BE2C (cell line): ENCODE data around the gene GRIK1.

Experiments used
- DNase-seq: peaks from one replicate; pipeline ENCODE4 v3.0.0-alpha.2; 2020
- H3K27me3 ChIP-seq: fragments of 250-450 bp; sonication (Bioruptor Pico); 2 replicates; pipeline ENCODE4 v1.5.1; 2020; ENCODE audit warnings: mild to moderate bottlenecking
- H3K36me3 ChIP-seq: fragments of 250-450 bp; sonication (Bioruptor Pico); 2 replicates; pipeline ENCODE4 v1.5.1; 2020; ENCODE audit warnings: mild to moderate bottlenecking
- H3K4me1 ChIP-seq: fragments of 250-450 bp; sonication (Bioruptor Pico); 2 replicates; pipeline ENCODE4 v1.5.1; 2020
- H3K4me3 ChIP-seq: 2 replicates; pipeline ENCODE4 v1.5.1; 2011; ENCODE audit warnings: low read depth, low read length
- H3K9me3 ChIP-seq: fragments of 250-450 bp; sonication (Bioruptor Pico); 2 replicates; pipeline ENCODE4 v1.5.1; 2020
- TF ChIP-seq, protein P1 (sequence below): IDR thresholded peaks from 2 replicates; pipeline ENCODE4 v1.5.1; 2012; ENCODE audit warnings: mild to moderate bottlenecking, low read depth, low read length

GRIK1 gene

GRCh38 chr21:29938776-29939103 lies 1.1 kb downstream of the GRIK1 start:
- Histone ChIP-seq H3K4me3 (no peak overlapping the region), H3K9me3 (no peaks in the 10 kb centered on the region), H3K4me1 (no peaks in the 10 kb centered on the region), H3K27me3 (peaks cover 21% of the 10 kb centered on the region), H3K36me3 (no peaks in the 10 kb centered on the region)
- DNase-seq = no peak
- TF ChIP-seq, protein P1, sequence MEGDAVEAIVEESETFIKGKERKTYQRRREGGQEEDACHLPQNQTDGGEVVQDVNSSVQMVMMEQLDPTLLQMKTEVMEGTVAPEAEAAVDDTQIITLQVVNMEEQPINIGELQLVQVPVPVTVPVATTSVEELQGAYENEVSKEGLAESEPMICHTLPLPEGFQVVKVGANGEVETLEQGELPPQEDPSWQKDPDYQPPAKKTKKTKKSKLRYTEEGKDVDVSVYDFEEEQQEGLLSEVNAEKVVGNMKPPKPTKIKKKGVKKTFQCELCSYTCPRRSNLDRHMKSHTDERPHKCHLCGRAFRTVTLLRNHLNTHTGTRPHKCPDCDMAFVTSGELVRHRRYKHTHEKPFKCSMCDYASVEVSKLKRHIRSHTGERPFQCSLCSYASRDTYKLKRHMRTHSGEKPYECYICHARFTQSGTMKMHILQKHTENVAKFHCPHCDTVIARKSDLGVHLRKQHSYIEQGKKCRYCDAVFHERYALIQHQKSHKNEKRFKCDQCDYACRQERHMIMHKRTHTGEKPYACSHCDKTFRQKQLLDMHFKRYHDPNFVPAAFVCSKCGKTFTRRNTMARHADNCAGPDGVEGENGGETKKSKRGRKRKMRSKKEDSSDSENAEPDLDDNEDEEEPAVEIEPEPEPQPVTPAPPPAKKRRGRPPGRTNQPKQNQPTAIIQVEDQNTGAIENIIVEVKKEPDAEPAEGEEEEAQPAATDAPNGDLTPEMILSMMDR = no peak

GRCh38 chr21:29933088-29933487 lies 6.7 kb downstream of the GRIK1 start:
- Histone ChIP-seq H3K36me3 (no peaks in the 10 kb centered on the region), H3K4me3 (no peak overlapping the region), H3K4me1 (no peaks in the 10 kb centered on the region), H3K27me3 (peaks cover under 1% of the 10 kb centered on the region; the same call in 1 of the 2 replicates), H3K9me3 (no peaks in the 10 kb centered on the region)
- TF ChIP-seq, protein P1 = no peak
- no peak for DNase-seq

DNA sequence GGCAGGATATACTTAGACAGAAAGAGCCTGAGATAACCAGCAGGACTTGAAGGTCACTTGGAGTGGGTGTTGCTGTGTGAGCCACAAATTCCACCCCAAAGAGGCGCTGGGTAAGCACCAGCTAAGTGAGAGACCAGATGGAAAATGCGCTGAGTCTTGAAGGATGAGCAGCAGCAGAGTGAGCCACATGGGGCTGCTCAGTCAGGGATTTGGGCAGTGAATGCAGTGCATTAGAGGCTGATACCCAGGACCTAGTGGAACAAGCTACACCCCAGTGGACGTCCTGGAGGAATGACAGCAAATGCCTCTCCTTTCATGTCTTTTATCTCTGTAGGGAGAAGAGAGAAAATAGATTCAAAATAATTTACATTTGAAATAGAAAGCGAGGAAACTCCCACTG lies 11.3 kb downstream of the GRIK1 start:
- DNase-seq = no peak
- Histone ChIP-seq H3K36me3 (no peaks in the 10 kb centered on the region), H3K4me3 (no peak overlapping the region), H3K9me3 (no peaks in the 10 kb centered on the region), H3K4me1 (no peaks in the 10 kb centered on the region), H3K27me3 (no peaks in the 10 kb centered on the region)
- TF ChIP-seq, protein P1 = no peak

- no peaks in the 10 kb centered on the region for H3K27me3 ChIP-seq
- TF ChIP-seq, protein P1 = no peak
- H3K4me1 ChIP-seq = no peaks in the 10 kb centered on the region
- no peak for DNase-seq
- no peaks in the 10 kb centered on the region for H3K36me3 ChIP-seq
- no peaks in the 10 kb centered on the region for H3K9me3 ChIP-seq
- H3K4me3 ChIP-seq = no peak overlapping the region
These were observed 18.9 kb downstream of the GRIK1 start for GRCh38 chr21:29920938-29921337.

DNA sequence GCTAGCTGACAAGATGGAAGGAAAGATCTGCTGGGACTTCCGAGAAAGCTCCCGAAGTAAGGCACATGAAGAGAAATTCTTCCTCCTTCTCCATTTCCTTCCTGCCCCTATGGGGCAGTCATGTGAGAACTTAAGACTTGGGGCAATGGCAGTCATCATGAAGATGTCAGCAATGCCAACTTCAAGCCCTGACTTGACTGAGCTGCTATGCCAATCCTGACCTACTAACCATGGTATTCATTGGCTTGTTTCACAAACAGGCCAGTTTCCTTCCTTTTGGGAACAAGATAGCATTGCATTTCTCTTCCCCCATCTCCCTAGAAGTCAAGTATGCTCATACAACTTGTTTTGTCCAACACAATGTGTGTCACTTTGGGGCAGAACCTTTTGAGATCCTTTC lies 25.5 kb downstream of the GRIK1 start:
- Histone ChIP-seq H3K4me1 (no peaks in the 10 kb centered on the region), H3K4me3 (no peak overlapping the region), H3K9me3 (no peaks in the 10 kb centered on the region), H3K27me3 (no peaks in the 10 kb centered on the region), H3K36me3 (no peaks in the 10 kb centered on the region)
- DNase-seq = no peak
- TF ChIP-seq, protein P1 = no peak

GRCh38 chr21:29909571-29909970 lies 30.2 kb downstream of the GRIK1 start:
- H3K4me3 ChIP-seq = no peak overlapping the region

More at GRCh38 chr21:29909571-29909970, 30.2 kb downstream of the GRIK1 start:
- no peak for DNase-seq
- Histone ChIP-seq H3K27me3 (no peaks in the 10 kb centered on the region), H3K4me1 (no peaks in the 10 kb centered on the region), H3K36me3 (no peaks in the 10 kb centered on the region), H3K9me3 (no peaks in the 10 kb centered on the region)
- TF ChIP-seq, protein P1 = no peak
